GM12872 (cell line): Measurements from ENCODE around the gene NRG2.

Experiments used
- TF ChIP-seq, protein P1 (sequence below): IDR thresholded peaks from 3 replicates; pipeline ENCODE4 v1.5.1; 2011; ENCODE audit warnings: low read depth, mild to moderate bottlenecking, low read length, moderate library complexity; ENCODE audit not compliant: insufficient read depth

NRG2 gene

DNA sequence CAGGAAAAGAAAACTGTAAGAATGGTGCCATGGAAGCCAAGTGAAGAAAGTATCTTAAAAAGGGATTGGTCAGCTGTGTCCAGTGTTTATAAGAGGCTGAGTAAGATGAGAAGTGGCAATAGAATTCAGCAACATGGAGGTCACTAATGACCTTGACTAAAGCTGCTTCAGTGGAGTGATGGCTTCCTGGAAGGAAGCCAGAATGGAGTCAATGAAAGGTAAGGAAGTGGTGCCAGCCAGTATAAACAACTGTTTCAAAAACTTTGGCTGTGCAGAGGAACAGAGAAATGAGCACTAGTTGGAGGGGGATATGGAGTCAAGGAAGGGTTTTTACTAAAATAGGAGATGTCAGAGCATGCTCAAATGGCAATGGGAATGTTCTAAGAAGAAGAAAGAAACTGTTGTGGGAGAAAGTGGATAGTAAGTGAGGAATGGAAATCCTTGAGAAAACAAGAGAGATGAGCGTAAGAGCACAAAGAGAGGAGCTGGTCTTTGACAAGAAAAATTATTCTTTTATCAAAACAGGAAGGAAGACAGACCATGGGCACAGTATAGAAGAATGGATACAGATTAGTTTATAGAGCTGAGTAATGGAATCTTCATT lies 11.1 kb upstream of the NRG2 start:
- TF ChIP-seq, protein P1, sequence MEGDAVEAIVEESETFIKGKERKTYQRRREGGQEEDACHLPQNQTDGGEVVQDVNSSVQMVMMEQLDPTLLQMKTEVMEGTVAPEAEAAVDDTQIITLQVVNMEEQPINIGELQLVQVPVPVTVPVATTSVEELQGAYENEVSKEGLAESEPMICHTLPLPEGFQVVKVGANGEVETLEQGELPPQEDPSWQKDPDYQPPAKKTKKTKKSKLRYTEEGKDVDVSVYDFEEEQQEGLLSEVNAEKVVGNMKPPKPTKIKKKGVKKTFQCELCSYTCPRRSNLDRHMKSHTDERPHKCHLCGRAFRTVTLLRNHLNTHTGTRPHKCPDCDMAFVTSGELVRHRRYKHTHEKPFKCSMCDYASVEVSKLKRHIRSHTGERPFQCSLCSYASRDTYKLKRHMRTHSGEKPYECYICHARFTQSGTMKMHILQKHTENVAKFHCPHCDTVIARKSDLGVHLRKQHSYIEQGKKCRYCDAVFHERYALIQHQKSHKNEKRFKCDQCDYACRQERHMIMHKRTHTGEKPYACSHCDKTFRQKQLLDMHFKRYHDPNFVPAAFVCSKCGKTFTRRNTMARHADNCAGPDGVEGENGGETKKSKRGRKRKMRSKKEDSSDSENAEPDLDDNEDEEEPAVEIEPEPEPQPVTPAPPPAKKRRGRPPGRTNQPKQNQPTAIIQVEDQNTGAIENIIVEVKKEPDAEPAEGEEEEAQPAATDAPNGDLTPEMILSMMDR: no peak

DNA sequence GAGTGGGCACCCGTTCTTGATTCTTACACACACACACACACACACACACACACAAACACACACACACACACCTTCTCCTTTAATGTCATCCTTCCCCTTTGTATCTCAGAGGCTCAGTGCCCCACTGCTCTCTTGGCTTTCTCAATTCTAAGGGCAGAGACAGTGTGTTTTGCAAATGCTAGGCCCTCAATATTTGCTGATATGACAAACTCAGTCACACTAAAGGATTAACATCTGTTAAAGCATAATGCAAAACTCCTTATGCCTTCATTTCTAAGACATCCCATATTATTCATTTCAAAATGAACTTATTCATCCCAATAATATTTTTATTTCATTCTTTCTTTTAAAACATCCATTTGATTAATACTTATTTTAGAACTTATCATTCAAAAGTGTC lies 8.9 kb upstream of the NRG2 start:
- TF ChIP-seq, protein P1: no peak

DNA sequence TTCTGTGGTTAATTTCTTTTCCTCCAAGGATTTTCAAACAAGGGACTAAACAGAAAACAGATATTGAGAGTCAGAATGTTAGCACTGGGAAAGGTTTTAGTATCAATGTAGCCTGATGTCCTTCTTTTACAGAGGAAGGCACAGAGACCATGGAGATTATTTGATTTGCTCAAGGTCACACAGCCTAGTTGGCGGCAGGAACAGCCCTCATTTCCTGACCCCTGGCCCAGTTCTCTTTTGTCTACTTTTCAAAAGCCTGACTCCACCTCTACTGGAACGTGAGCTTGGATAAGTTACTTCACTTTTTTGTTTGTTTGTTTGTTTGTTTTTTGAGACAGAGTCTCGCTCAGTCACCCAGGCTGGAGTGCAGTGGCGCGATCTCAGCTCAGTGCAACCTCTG lies 6.6 kb upstream of the NRG2 start:
- TF ChIP-seq, protein P1: no peak

DNA sequence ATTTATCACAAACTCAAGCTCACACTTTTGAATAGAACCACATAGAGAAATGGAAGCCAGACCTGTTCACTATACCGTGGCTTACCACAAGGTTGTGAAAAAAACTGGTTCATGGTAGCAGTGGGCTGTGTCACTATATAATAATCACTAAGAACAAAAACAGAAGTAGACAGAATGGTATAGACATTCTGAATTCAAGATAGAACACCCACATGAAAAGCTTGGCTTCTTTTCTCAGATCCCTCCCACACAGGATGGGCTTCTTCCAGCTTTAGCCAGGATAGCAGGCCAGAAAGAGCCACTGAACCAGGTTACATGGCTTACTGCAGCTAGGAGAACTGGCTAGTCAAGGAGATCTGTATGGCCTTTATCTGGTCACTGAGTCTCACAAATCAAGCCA lies 6.1 kb upstream of the NRG2 start:
- TF ChIP-seq, protein P1: no peak

DNA sequence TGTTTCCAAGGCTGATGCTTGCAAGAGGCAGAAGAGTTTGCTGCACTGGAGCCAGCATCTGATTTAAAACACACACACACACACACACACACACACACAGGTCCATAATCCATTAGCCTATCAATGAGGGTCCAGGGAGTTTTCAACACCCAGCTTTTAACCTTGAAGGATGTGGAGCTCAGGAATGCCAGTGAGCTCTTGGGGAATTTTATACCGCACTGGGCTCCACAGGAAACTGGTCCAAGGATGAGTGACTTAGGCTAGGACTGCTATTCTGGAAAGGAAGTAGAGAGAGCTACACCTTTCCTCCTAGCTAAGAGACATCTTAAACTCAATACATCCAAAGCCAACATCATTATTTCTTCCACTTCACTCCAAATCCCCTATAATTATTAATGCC lies 942 bp upstream of the NRG2 start:
- TF ChIP-seq, protein P1: no peak

DNA sequence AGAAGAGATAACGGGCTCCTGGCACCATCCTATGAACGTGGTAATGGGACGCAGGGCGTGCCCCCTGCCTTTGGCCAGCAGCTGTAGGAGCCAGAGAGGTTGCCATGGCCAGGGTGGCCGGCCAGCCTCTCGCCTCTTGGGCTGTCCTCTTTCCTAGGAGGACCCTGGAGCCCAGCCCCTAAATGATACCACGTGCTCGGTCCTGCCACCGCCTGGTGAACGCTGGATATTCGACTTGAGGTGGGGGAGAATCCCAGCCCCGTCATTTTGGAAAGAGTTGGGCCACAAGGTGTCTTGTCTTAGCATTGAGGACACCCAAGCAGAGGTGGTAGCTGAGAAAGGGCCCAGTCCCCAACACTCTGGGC lies 391 bp upstream of the NRG2 start:
- TF ChIP-seq, protein P1: no peak

DNA sequence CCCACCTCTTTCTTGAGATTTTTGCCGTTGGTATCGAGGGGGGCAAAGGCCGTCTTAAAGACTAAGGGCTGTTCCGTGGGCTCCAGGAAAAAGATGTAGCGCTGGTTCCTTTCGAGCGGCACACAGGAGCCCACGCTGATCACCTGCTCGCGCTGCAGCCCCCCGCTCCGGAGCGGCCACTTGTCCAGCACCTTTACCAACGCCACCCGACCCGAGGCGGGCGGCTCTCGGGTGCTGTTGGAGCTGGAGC lies 781 bp downstream of the NRG2 start:
- TF ChIP-seq, protein P1: no peak
